Testis (tissue), 2 donors: Measurements from ENCODE around the gene CAVIN2.

Experiments used
- CTCF ChIP-seq, 3 experiments: fragments of 450-650 bp in 2 of 3; fragments of 200-600 bp in 1 of 3; sonication (generic) in 1 of 3; IDR thresholded peaks; one replicate each; pipeline ENCODE4 v1.5.1; 2016 to 2019; ENCODE audit warnings: antibody characterized with exemption in 3 of 3, mild to moderate bottlenecking in 2 of 3, moderate library complexity in 1 of 3
- POLR2A ChIP-seq: fragments of 450-650 bp; IDR thresholded peaks from one replicate; pipeline ENCODE4 v1.6.1; 2017; ENCODE audit warnings: antibody characterized with exemption, mild to moderate bottlenecking, moderate library complexity

DNA sequence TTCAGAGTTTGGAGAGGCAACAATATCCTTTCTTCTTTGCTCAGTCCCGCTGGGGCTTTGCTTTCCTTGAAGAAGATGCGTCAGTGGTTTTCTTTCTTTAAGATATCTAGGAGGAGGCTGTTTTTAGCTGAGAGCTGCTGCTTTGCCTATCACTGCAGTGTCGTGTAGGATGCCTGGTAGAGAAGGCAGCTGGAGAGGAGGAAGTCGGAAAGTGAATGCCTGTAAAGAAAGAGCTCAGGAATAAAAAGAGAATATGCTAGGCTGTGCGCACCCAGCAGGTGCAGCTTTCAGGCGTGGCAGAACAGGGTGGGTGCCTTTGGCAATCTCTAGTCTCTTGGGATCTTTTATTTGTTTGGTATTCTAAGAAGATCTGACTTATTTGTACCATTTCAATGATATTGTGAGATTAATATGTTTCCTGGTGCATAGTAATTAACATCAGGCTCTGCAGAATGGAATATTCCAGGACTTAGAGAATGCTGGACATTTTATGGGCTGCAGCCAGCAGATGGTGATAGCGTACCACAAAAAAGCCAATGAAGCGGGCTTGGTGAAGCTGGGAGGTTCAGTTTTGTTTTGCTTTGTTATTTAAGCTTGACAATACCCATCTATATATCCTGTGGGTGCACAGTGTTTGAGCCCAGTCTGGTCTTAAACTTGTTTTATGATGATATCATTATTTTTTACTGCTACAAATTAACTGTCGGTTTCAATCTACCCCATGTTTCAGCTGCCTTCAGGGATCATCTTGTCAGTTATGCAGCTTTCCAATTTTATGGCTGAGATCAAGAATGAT lies 34.9 kb downstream of the CAVIN2 start:
- no peak for TF ChIP-seq POLR2A
- TF ChIP-seq CTCF (IDR thresholded peaks at IDR 0.05), result peak; percentile 57 to 73 (median 67)
